KG1 (cell line): Measurements from ENCODE around the gene EDC3.
"Not testable (repeated sequence)": the region's sequence is repeated elsewhere in the genome, so short reads cannot be mapped to it uniquely, and the experiment has no call there.

Experiments used
- DNase-seq: peaks from one replicate; lab custom pipeline; 2025; lab: John Stamatoyannopoulos, UW

The EDC3 gene

DNA sequence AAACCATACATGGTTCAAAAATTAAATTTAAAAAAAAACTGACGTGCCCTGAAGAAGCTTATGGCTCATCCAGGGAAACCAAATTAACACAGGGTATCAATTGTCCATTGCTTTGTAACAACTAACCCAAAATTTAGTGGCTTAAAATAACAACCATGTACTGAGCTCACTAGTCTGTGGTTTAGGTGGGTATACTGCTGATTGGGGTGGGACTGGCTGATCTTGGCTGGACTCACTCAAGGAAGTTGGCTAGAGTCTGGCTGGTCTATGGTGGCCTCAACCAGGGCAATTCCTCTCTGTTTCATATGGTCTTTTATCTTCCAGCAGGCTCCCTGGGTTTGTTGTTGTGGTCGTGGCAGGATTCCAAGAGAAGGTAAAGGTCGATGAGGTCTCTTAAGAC is 14.1 kb upstream of the EDC3 start:
- DNase-seq = no peak

DNA sequence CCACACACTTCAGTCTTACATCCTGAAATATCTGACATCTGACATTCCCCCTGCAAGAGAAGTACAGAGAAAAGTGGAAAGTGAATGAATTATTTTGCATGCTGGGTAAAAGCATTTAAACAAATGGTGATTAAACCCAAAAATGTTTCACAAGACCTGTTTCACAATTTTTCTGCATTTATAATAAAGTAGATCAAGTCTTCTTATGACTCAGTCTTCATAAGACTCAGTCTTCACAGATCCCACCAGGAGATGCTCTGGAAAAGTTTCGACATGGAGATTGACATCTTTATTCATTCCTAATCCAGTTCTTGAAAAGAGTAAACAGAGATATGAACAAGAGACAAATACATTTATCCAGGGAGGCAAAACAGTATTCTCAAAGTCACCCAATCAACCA is 13.2 kb upstream of the EDC3 start:
- no peak for DNase-seq

- DNase-seq = no peak
Measured at GRCh38 chr15:74696808-74697207, 984 bp upstream of the EDC3 start.

- DNase-seq = no peak
Measured at GRCh38 chr15:74696398-74696729, 540 bp upstream of the EDC3 start.

DNA sequence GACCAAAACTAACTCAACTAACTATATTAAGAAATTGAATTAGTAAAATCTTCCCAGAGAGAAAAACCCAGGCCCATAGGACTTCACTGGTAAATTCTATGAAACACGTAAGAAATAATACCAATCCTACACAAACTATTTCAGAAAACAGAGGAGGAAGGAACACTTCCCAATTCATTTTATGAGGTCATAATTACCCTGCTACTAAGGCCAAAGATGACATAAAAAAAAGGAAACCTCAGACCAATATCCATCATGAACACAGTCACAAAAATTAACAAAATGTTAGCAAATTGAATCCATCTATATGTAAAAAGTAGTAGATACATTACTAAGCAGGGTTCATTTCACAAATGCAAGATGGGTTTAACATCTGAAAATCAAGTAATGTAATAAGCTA is 3.5 kb downstream of the EDC3 start:
- no peak for DNase-seq

DNA sequence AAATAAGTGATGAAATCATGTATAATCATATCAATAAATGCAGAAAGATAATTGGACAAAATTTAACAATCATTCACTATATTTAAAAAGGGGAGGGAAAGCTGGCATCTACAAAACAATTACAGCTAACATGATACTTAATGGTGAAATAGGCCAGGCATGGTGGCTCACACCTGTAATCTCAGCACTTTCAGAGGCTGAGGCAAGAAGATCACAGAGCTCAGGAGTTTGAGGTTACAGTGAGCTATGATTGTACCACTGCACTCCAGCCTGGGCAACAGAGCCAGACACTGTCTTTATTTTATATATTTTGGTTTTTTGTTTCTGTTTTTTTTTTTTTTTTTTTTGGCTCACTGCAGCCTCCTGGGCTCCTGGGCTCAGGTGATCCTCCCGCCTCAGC is 12.1 kb downstream of the EDC3 start:
- no peak for DNase-seq

DNA sequence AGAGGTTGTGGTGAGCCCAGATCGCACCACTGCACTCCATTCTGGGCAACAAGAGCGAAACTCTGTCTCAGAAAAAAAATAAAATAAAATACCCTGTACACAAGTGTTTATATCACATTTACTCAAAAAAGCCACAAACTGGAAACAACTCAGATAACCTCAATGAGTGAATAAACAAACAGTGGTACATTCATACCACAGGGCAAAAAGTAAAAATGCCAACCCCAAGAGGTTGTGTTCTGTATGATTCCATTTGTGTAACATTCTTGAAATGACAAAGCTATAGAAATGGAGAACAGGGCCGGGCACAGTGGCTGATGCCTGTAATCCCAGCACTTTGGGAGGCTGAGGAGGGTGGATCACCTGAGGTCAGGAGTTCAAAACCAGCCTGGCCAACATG is 12.9 kb downstream of the EDC3 start:
- DNase-seq = no peak

DNA sequence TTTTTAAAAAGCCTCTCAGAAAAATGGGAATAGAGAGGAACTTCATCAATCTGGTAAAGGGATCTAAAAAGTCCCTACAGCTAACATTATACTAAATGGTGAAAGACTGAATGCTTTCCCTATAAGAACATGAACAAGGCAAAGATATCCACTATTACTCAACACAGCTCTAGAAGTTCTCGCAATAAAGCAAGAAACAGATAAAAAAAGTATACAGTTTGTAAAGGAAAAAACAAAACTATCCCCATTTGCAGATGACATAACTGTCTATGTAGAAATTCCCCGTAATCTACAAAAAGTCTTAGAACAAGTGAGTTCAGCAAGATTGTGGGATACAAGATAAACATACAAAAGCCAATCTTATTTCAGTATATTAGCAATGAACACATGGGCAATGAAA is 15.4 kb downstream of the EDC3 start:
- no peak for DNase-seq

- no peak for DNase-seq
Measured at GRCh38 chr15:74676801-74677200, 19.0 kb downstream of the EDC3 start.

DNA sequence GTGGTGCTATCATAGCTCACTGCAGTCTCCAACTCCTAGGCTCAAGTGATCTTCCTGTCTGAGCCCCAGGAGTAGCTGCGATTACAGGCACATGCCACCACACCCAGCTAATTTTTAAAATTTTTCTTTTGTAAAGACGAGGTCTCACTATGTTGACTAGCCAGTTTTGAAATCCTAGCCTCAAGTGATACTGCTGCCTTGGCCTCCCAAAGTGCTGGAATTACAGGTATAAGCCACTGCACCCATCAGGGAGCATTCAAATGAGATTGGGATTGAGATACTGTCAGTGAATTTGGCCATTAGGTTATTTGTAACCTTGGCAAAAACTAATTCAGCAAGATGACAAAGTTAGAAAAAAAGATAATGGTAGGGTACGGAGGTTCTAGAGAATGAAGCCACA is 21.7 kb downstream of the EDC3 start:
- DNase-seq = no peak

DNA sequence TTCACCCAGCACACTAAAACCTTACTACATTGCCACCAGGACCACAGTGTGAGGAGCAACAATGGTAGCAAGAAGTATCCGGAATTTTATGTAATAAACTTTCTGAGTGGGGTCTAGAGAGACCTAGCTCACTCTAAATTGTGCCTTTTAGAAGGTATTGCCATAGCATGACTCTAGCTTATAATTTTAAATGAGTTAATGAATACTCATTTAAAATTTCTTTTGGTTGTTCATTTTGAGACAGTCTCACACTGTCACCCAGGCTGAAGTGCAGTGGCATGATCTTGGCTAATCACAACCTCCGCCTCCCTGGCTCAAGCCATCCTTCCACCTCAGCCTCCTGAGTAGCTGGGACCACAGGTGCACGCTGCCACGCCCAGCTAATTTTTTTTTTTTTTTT is 26.2 kb downstream of the EDC3 start:
- DNase-seq = no peak

GRCh38 chr15:74667975-74668374 is 27.8 kb downstream of the EDC3 start:
- no peak for DNase-seq

DNA sequence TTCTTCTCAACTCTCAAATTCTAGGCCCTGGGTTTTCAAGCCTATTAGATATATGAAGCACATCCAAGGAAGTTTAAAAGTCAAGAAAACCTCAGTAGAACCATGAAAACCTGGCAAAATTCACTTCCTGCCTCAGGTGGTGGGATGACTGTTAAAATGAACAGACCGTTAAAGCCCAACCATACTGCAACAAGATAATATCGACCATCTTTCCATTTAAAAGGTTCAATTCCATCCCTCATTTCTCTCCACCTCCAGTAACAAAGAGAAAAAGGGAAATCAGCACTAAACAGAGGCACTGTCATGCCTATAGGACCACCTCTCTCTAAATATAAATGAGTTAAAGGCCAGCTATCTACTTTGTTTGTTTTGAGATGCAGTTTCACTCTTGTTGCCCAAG is 31.2 kb downstream of the EDC3 start:
- no peak for DNase-seq

- no peak for DNase-seq
Measured at GRCh38 chr15:74664028-74664616, 31.7 kb downstream of the EDC3 start.

- no peak for DNase-seq
Measured at GRCh38 chr15:74663303-74664027, 32.4 kb downstream of the EDC3 start.

GRCh38 chr15:74662064-74662860 is 33.6 kb downstream of the EDC3 start:
- DNase-seq = no peak

- DNase-seq = not testable (repeated sequence)
Measured at GRCh38 chr15:74661280-74661679, 34.5 kb downstream of the EDC3 start.

DNA sequence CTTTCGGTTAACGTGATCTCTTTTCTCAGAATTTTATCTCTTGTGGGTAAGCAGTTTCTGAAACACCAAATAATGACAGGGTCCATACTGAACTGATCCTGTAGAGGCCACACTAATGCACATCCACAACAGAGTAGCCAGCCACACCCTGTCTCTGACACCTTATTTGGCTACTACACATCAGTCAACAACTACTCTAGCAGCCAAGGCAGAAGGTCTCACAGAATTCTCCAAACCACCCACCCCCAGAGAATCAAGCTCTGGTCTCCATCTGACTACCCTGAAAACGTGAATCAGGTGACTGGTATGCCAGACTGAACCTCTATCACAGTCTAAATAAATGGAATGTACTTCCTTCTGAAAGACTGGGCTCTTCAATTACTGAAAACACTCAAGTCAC is 38.0 kb downstream of the EDC3 start:
- DNase-seq = no peak

- no peak for DNase-seq
Measured at GRCh38 chr15:74656935-74657535, 38.8 kb downstream of the EDC3 start.

GRCh38 chr15:74655424-74655823 is 40.4 kb downstream of the EDC3 start:
- DNase-seq = no peak

DNA sequence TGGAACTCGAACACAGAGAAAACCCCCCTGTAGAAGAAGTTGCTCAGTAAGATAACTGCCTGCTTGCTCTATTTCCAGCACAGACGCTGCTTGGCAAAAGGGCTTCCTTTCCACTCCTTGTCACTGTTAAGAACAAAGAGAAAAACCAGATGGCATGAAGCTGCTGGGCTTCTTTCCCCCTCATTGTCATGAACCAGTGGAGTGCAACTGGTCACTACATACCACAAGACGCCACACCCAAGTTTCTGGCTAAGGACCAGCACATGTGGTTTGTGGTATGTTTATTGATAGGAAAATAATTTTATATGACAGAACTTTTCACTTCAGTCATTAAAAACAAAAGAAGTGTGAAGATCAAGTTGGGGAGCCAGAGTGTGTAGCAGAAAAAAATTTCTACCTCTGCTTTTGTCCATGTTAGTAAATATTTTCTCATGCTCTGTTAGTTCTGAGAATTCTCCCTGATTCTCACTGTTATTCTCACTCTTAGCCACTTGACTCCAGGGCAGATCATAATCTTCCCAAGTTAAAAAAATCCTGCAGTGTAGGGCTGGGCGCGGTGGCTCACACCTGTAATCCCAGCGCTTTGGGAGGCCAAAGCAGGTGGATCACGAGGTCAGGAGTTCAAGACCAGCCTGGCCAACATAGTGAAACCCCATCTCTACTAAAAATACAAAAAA is 42.3 kb downstream of the EDC3 start:
- no peak for DNase-seq

- DNase-seq = no peak
Measured at GRCh38 chr15:74651242-74651741, 44.5 kb downstream of the EDC3 start.
